Esophagus muscularis mucosa (tissue), 3 donors: ENCODE results near the gene PLEKHF1.

Experiments
- CTCF ChIP-seq, 3 experiments: fragments of 200-600 bp in 2 of 3; fragments of 450-650 bp in 1 of 3; sonication (generic) in 2 of 3; IDR thresholded peaks; one replicate each; pipeline ENCODE4 v1.5.1; 2017 to 2019; ENCODE audit warnings: antibody characterized with exemption in 3 of 3, mild to moderate bottlenecking in 2 of 3, moderate library complexity in 1 of 3
- POLR2A ChIP-seq: fragments of 450-650 bp; IDR thresholded peaks from one replicate; pipeline ENCODE4 v1.6.1; 2017; ENCODE audit warnings: antibody characterized with exemption, moderate library complexity, mild to moderate bottlenecking, low read depth
- POLR2AphosphoS5 ChIP-seq, 2 donors: sonication (generic); formaldehyde crosslinking; IDR thresholded peaks; one replicate each; pipeline ENCODE4 v1.6.1; 2017; ENCODE audit warnings: antibody characterized with exemption in 2 of 2

GRCh38 chr19:29685326-29685725 lies 20.1 kb downstream of the PLEKHF1 start:
- no peak for TF ChIP-seq CTCF (IDR thresholded peaks at IDR 0.05)
- no peak for TF ChIP-seq POLR2A
- no peak for TF ChIP-seq POLR2AphosphoS5 (IDR thresholded peaks at IDR 0.05)
